Parathyroid adenoma (tissue), 2 donors: Measurements from ENCODE around the gene VAC14.

Source experiments
- H2AFZ ChIP-seq: fragments of 300-600 bp; sonication (generic); one replicate; pipeline ENCODE4 v1.7.0; 2017; ENCODE audit warnings: antibody characterized with exemption, mild to moderate bottlenecking
- H3K27ac ChIP-seq: fragments of 300-600 bp; sonication (generic); one replicate; pipeline ENCODE4 v1.7.0; 2017
- H3K27me3 ChIP-seq: fragments of 300-600 bp; sonication (generic); one replicate; pipeline ENCODE4 v1.7.0; 2017; ENCODE audit warnings: low read length; ENCODE audit not compliant: control insufficient read depth, insufficient read depth
- H3K36me3 ChIP-seq: fragments of 300-600 bp; sonication (generic); one replicate; pipeline ENCODE4 v1.7.0; 2017; ENCODE audit warnings: low read length; ENCODE audit not compliant: control insufficient read depth, insufficient read depth
- H3K4me1 ChIP-seq: fragments of 300-600 bp; sonication (generic); one replicate; pipeline ENCODE4 v1.7.0; 2017; ENCODE audit warnings: control low read depth
- H3K4me2 ChIP-seq: fragments of 300-600 bp; sonication (generic); one replicate; pipeline ENCODE4 v1.7.0; 2017; ENCODE audit warnings: low read length
- H3K4me3 ChIP-seq: fragments of 300-600 bp; sonication (generic); one replicate; pipeline ENCODE4 v1.7.0; 2017; ENCODE audit warnings: low read depth, low read length
- H3K79me2 ChIP-seq: fragments of 300-600 bp; sonication (generic); one replicate; pipeline ENCODE4 v1.7.0; 2017; ENCODE audit warnings: control low read depth
- H3K9ac ChIP-seq: fragments of 300-600 bp; sonication (generic); one replicate; pipeline ENCODE4 v1.7.0; 2017; ENCODE audit warnings: mild to moderate bottlenecking
- H3K9me3 ChIP-seq: fragments of 300-600 bp; sonication (generic); one replicate; pipeline ENCODE4 v1.7.0; 2017; ENCODE audit warnings: low read length; ENCODE audit not compliant: control insufficient read depth
- CTCF ChIP-seq: fragments of 300-600 bp; sonication (generic); IDR thresholded peaks from one replicate; pipeline ENCODE4 v1.7.0; 2017; ENCODE audit warnings: antibody characterized with exemption, mild to moderate bottlenecking
- donor health status: primary hyperparathyroidism.

VAC14 gene

DNA sequence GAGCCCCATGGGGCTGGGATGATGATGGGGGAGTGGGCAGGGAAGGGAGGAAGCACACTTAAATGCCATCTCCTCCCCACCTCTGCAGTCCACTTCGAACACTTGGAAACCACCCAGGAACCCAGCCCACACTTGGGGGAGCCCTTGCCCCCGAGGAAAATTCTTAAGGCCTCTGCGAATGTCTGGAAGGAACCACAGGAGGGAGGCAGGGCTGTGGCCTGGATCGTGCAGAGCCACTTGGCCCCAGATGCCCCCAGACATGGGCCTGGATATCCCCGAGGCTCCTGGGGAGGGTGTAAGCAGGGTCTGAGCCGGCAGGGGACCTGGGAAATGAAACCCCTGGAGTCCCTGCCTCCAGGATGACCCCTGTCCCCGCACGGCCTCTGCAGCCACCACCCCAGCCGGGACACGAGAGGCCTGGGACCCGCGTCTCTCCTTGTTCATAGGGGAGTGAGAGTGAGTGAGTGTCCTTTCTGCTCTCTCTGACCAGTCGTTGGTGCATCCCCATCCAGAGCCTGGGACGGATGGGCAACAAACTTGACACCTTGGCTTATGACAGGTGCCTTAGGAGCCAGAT lies 103.3 kb downstream of the VAC14 start:
- no peak for TF ChIP-seq CTCF
- Histone ChIP-seq H3K4me1 (peaks cover 9% of the 10 kb centered on the region), H3K27me3 (no peaks in the 10 kb centered on the region), H3K79me2 (peaks cover 3% of the 10 kb centered on the region), H3K9ac (no peak overlapping the region), H3K27ac (no peak overlapping the region), H2AFZ (no peak overlapping the region), H3K4me2 (no peak overlapping the region), H3K4me3 (no peak overlapping the region), H3K9me3 (no peaks in the 10 kb centered on the region), H3K36me3 (no peaks in the 10 kb centered on the region)

GRCh38 chr16:70696952-70697593 lies 103.9 kb downstream of the VAC14 start:
- Histone ChIP-seq H3K79me2 (peaks cover 3% of the 10 kb centered on the region), H3K27me3 (no peaks in the 10 kb centered on the region), H3K4me3 (no peak overlapping the region), H3K36me3 (no peaks in the 10 kb centered on the region), H3K27ac (no peak overlapping the region), H3K4me2 (no peak overlapping the region), H2AFZ (no peak overlapping the region), H3K9me3 (no peaks in the 10 kb centered on the region), H3K4me1 (peaks cover 6% of the 10 kb centered on the region), H3K9ac (no peak overlapping the region)
- TF ChIP-seq CTCF, result no peak

GRCh38 chr16:70696355-70696754 lies 104.6 kb downstream of the VAC14 start:
- no peak for TF ChIP-seq CTCF
- H3K4me1 ChIP-seq, result peaks cover 9% of the 10 kb centered on the region
- no peak overlapping the region for H2AFZ ChIP-seq
- H3K36me3 ChIP-seq, result no peaks in the 10 kb centered on the region
- no peaks in the 10 kb centered on the region for H3K9me3 ChIP-seq
- no peak overlapping the region for H3K4me3 ChIP-seq
- no peaks in the 10 kb centered on the region for H3K79me2 ChIP-seq
- H3K9ac ChIP-seq, result no peak overlapping the region
- H3K27ac ChIP-seq, result no peak overlapping the region
- H3K4me2 ChIP-seq, result no peak overlapping the region
- no peaks in the 10 kb centered on the region for H3K27me3 ChIP-seq

GRCh38 chr16:70695331-70696070 lies 105.5 kb downstream of the VAC14 start:
- Histone ChIP-seq H3K27me3 (no peaks in the 10 kb centered on the region), H3K79me2 (no peaks in the 10 kb centered on the region), H3K27ac (no peak overlapping the region), H3K9ac (no peak overlapping the region), H3K4me2 (no peak overlapping the region), H3K4me1 (peaks cover 11% of the 10 kb centered on the region), H3K4me3 (no peak overlapping the region), H3K9me3 (no peaks in the 10 kb centered on the region), H2AFZ (no peak overlapping the region), H3K36me3 (no peaks in the 10 kb centered on the region)
- TF ChIP-seq CTCF, result no peak
